HepG2 (cell line): ENCODE results near the gene PTPRM. TPM values are rescaled to one million over a fixed set of nuclear protein-coding genes. Genes with fewer than 3 reads are reported as not detected.

Source experiments
- ARHGAP35 ChIP-seq: sonication (generic); formaldehyde crosslinking; IDR thresholded peaks from 2 replicates; pipeline ENCODE4 v1.9.0; 2022; ENCODE audit warnings: mild to moderate bottlenecking, inconsistent platforms, moderate library complexity, missing genetic modification reagents, borderline replicate concordance
- ATRX ChIP-seq: sonication (generic); formaldehyde crosslinking; IDR thresholded peaks from 2 replicates; pipeline ENCODE4 v1.4.0; 2020; ENCODE audit warnings: missing genetic modification reagents, borderline replicate concordance
- CCAR2 ChIP-seq: fragments of 200-400 bp; formaldehyde crosslinking; optimal IDR thresholded peaks from 2 replicates; pipeline ENCODE3; 2018; ENCODE audit warnings: low read depth, mild to moderate bottlenecking, low read length, moderate library complexity
- CCDC6 ChIP-seq: sonication (generic); formaldehyde crosslinking; IDR thresholded peaks from 2 replicates; pipeline ENCODE4 v1.8.1; 2022; ENCODE audit warnings: mild to moderate bottlenecking, missing genetic modification reagents, moderate library complexity
- CEBPB ChIP-seq: IDR thresholded peaks from 2 replicates; pipeline ENCODE4 v1.6.1; 2011; ENCODE audit warnings: low read depth, low read length, improper control_type of control experiment, borderline replicate concordance
- DDIT3 ChIP-seq: sonication (generic); formaldehyde crosslinking; IDR thresholded peaks from 2 replicates; pipeline ENCODE4 v1.4.0; 2020; ENCODE audit warnings: mild to moderate bottlenecking, missing genetic modification reagents
- HNRNPK ChIP-seq: fragments of 200-400 bp; formaldehyde crosslinking; IDR thresholded peaks from 2 replicates; pipeline ENCODE4 v1.6.1; 2018; ENCODE audit warnings: low read length, low read depth, moderate library complexity, mild to moderate bottlenecking; ENCODE audit not compliant: poor library complexity, severe bottlenecking
- HOXA3 ChIP-seq: sonication (generic); formaldehyde crosslinking; IDR thresholded peaks from 2 replicates; pipeline ENCODE4 v1.5.0; 2020; ENCODE audit warnings: missing genetic modification reagents
- KAT8 ChIP-seq: IDR thresholded peaks from 2 replicates; pipeline ENCODE4 v1.6.1; 2016; ENCODE audit warnings: missing genetic modification reagents, missing compliant biosample characterization
- MED1 ChIP-seq: sonication (generic); formaldehyde crosslinking; IDR thresholded peaks from 2 replicates; pipeline ENCODE4 v1.4.0; 2020; ENCODE audit warnings: missing genetic modification reagents
- MIER3 ChIP-seq: IDR thresholded peaks from 2 replicates; pipeline ENCODE4 v1.6.1; 2016; ENCODE audit warnings: missing compliant biosample characterization, borderline replicate concordance
- NFE2L2 ChIP-seq: fragments of 150-350 bp; IDR thresholded peaks from 2 replicates; pipeline ENCODE4 v1.6.1; 2014; ENCODE audit warnings: low read length
- PBX2 ChIP-seq: IDR thresholded peaks from 2 replicates; pipeline ENCODE4 v1.6.1; 2016; ENCODE audit warnings: control low read depth
- SAP130 ChIP-seq: IDR thresholded peaks from 2 replicates; pipeline ENCODE4 v1.6.1; 2016; ENCODE audit warnings: low read depth
- SMAD3 ChIP-seq: sonication (generic); formaldehyde crosslinking; IDR thresholded peaks from 2 replicates; pipeline ENCODE4 v1.4.0; 2020; ENCODE audit warnings: missing genetic modification reagents
- SMAD9 ChIP-seq: sonication (generic); formaldehyde crosslinking; IDR thresholded peaks from 2 replicates; pipeline ENCODE4 v1.5.1; 2020; ENCODE audit warnings: mild to moderate bottlenecking, missing genetic modification reagents
- TAF15 ChIP-seq: fragments of 200-400 bp; formaldehyde crosslinking; IDR thresholded peaks from one replicate; pipeline ENCODE4 v1.6.1; 2018; ENCODE audit warnings: mild to moderate bottlenecking, low read depth, low read length; ENCODE audit not compliant: poor library complexity, severe bottlenecking
- TEAD3 ChIP-seq: optimal IDR thresholded peaks from 2 replicates; pipeline ENCODE3; 2016; ENCODE audit warnings: borderline replicate concordance
- U2AF2 ChIP-seq: fragments of 200-400 bp; formaldehyde crosslinking; IDR thresholded peaks from 2 replicates; pipeline ENCODE4 v1.6.1; 2017; ENCODE audit warnings: low read depth, mild to moderate bottlenecking, low read length
- YY1 ChIP-seq: IDR thresholded peaks from 2 replicates; pipeline ENCODE4 v1.6.1; 2011; ENCODE audit warnings: low read length, low read depth, moderate library complexity, mild to moderate bottlenecking; ENCODE audit not compliant: insufficient read depth, insufficient replicate concordance
- ZNF234 ChIP-seq: sonication (generic); formaldehyde crosslinking; conservative IDR thresholded peaks from 2 replicates; pipeline ENCODE4 v1.5.1; 2020; ENCODE audit warnings: mild to moderate bottlenecking, missing genetic modification reagents
- ZNF331 ChIP-seq: sonication (generic); formaldehyde crosslinking; IDR thresholded peaks from 2 replicates; pipeline ENCODE4 v1.4.0; 2020; ENCODE audit warnings: missing genetic modification reagents
- ZNF530 ChIP-seq: sonication (generic); formaldehyde crosslinking; IDR thresholded peaks from 2 replicates; pipeline ENCODE4 v1.5.0; 2020; ENCODE audit warnings: low read depth, mild to moderate bottlenecking, missing genetic modification reagents
- ZNF792 ChIP-seq: IDR thresholded peaks from 2 replicates; pipeline ENCODE4 v1.6.1; 2016
- ZSCAN25 ChIP-seq: sonication (generic); formaldehyde crosslinking; IDR thresholded peaks from 2 replicates; pipeline ENCODE4 v1.8.0; 2022; ENCODE audit warnings: mild to moderate bottlenecking, missing genetic modification reagents
- ZSCAN29 ChIP-seq: sonication (generic); formaldehyde crosslinking; conservative IDR thresholded peaks from 2 replicates; pipeline ENCODE4 v1.4.0; 2020; ENCODE audit warnings: mild to moderate bottlenecking, missing genetic modification reagents
- polyA plus RNA-seq, 8 experiments: library from polyadenylated mRNA; depleted of rRNA in 3 of 8; stranded (reverse) in 7 of 8; unstranded in 1 of 8; fragments of >200 nt; fragmentation: Illumina TruSeq in 4 of 8; extraction: Trizol in 4 of 8; gene quantifications; 2 replicates each; pipeline versions ENCODE4 v1.2.1 to v1.2.3, GENCODE V29; 2011 to 2016; ENCODE audit warnings: low read depth in 4 of 8, missing spikeins in 1 of 8, mixed read lengths in 1 of 8; ENCODE audit not compliant: insufficient read depth in 1 of 8
- total RNA-seq, 5 experiments: library from RNA; depleted of rRNA; stranded (reverse); fragments of >200 nt; fragmentation: Illumina TruSeq; extraction: Trizol; gene quantifications; 2 replicates each; pipeline ENCODE4 v1.2.3, GENCODE V29; 2016; ENCODE audit warnings: low read depth in 1 of 5
- TF ChIP-seq, protein P1 (sequence below): sonication (generic); formaldehyde crosslinking; IDR thresholded peaks from 2 replicates; pipeline ENCODE4 v1.4.0; 2020; ENCODE audit warnings: missing genetic modification reagents

Gene PTPRM
- total and polyA plus RNA-seq, 2 of the 13 experiments (the other 11 are each of a cell fraction or from before 2014, with no cell fraction given), result 12.6 to 108 TPM

DNA sequence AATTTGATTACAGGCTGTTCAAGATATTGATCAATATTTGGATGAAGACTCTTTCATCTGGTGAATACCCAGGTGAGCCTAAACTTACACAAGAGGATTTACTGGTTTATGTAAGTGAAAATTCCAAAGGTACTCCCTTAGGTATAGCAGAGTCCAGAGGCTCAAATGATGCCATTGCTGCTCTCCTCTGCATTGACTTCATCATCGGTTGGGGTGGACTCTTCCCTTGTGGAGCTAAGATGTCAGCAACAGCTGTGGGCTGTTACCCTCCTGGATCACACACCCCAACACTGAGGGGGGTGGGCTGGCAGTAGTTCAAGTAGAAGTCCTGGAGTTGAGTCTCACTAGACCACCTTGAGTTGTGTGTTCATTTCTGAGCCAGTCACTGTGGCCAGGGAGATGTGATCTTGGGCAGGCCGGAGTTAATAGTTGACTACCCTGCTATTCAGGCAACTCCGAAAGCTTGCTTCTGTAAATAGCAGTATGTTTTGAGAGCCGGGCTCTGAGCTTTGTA, 236.9 kb downstream of the PTPRM start (continued):
- TF ChIP-seq ZSCAN25 (CRISPR knock-in tag) (no peak), CCAR2 (no peak), CEBPB (no peak), ATRX (CRISPR knock-in tag) (no peak), KAT8 (CRISPR knock-in tag) (no peak), PBX2 (no peak), ARHGAP35 (CRISPR knock-in tag) (no peak), SMAD9 (CRISPR knock-in tag) (no peak), ZSCAN29 (no peak), HOXA3 (CRISPR knock-in tag) (peak; percentile 37), HNRNPK (no peak), U2AF2 (no peak), ZNF331 (CRISPR knock-in tag) (peak; percentile 58; the same call in 1 of the 2 replicates), TEAD3 (peak; percentile 58), ZNF530 (CRISPR knock-in tag) (no peak), CCDC6 (CRISPR knock-in tag) (no peak), NFE2L2 (no peak), SAP130 (CRISPR knock-in tag) (peak; percentile 34), TAF15 (no peak), DDIT3 (no peak), MIER3 (no peak), YY1 (no peak), ZNF234 (CRISPR knock-in tag) (no peak), SMAD3 (CRISPR knock-in tag) (0 out of 2 replicates have a peak, but pooled peaks have one; percentile 6), MED1 (CRISPR knock-in tag) (no peak; the same call in none of the 2 replicates), ZNF792 (CRISPR knock-in tag) (no peak)
- TF ChIP-seq, protein P1, sequence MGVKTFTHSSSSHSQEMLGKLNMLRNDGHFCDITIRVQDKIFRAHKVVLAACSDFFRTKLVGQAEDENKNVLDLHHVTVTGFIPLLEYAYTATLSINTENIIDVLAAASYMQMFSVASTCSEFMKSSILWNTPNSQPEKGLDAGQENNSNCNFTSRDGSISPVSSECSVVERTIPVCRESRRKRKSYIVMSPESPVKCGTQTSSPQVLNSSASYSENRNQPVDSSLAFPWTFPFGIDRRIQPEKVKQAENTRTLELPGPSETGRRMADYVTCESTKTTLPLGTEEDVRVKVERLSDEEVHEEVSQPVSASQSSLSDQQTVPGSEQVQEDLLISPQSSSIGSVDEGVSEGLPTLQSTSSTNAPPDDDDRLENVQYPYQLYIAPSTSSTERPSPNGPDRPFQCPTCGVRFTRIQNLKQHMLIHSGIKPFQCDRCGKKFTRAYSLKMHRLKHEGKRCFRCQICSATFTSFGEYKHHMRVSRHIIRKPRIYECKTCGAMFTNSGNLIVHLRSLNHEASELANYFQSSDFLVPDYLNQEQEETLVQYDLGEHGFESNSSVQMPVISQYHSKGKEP (CRISPR knock-in tag), result no peak
